Measurements from ENCODE around the gene ATP2A3. TPM values are rescaled to one million over a fixed set of nuclear protein-coding genes. Genes with fewer than 3 reads are reported as not detected.
"Not testable (repeated sequence)": the region's sequence is repeated elsewhere in the genome, so short reads cannot be mapped to it uniquely, and the experiment has no call there.

Gene ATP2A3
- total RNA-seq, 1 experiment from 2014 or later: 8.2 TPM

DNA sequence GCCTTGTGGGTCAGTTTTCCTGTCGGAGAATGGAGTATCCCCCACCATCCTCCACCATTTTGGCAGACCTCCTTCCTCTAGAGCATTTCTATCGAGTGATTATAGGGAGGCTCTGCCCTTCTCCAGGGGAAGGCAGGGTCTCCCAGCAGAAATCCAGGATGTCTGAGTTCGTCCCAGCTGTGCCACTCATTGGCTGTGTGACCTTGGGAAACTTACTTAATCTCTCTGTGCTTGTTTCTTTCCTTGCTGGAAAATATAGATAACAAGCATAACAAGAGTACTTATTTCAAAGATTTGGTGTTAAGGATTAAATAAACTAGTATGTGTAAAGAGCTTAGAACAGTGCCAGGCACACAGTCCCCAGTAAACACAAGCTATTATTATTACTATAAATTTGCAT lies 14.8 kb downstream of the ATP2A3 start:
- ChIA-PET CTCF (no interaction called here), POLR2A (no interaction called here)
- no TSS peak for BruUV-seq (replicated peaks)
- H3K27me3 Mint-ChIP-seq (ENCODE audit: insufficient read depth, unreplicated experiment): no peaks in the 10 kb centered on the region
- no peaks in the 10 kb centered on the region for H3K9me3 ChIP-seq
- no peaks in the 10 kb centered on the region for H3K36me3 ChIP-seq (ENCODE audit: control insufficient read depth, insufficient read depth, low read length)
- H3K9me3 Mint-ChIP-seq (ENCODE audit: unreplicated experiment): no peaks in the 10 kb centered on the region
- H3K27me3 ChIP-seq (replicated peaks; ENCODE audit: control insufficient read depth, insufficient read depth, low read length): no peaks in the 10 kb centered on the region
- H3K36me3 Mint-ChIP-seq (ENCODE audit: insufficient read depth, unreplicated experiment): no peaks in the 10 kb centered on the region
- TF ChIP-seq, protein P1, sequence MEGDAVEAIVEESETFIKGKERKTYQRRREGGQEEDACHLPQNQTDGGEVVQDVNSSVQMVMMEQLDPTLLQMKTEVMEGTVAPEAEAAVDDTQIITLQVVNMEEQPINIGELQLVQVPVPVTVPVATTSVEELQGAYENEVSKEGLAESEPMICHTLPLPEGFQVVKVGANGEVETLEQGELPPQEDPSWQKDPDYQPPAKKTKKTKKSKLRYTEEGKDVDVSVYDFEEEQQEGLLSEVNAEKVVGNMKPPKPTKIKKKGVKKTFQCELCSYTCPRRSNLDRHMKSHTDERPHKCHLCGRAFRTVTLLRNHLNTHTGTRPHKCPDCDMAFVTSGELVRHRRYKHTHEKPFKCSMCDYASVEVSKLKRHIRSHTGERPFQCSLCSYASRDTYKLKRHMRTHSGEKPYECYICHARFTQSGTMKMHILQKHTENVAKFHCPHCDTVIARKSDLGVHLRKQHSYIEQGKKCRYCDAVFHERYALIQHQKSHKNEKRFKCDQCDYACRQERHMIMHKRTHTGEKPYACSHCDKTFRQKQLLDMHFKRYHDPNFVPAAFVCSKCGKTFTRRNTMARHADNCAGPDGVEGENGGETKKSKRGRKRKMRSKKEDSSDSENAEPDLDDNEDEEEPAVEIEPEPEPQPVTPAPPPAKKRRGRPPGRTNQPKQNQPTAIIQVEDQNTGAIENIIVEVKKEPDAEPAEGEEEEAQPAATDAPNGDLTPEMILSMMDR (IDR thresholded peaks at IDR 0.05; ENCODE audit: insufficient read depth in 1 of 2, low read depth in 1 of 2, low read length in 1 of 2, severe bottlenecking in 1 of 2, unreplicated experiment in 1 of 2): no peak
- no peaks in the 10 kb centered on the region for H3K4me1 ChIP-seq
- H3K4me3 ChIP-seq (ENCODE audit: low read depth, low read length): no peak overlapping the region
- H3K27ac Mint-ChIP-seq (ENCODE audit: unreplicated experiment): no peak overlapping the region
- intact Hi-C loops (cut with micrococcal nuclease; ENCODE audit: unreplicated experiment): no loop called here
- no peak for DNase-seq
- H3K4me3 Mint-ChIP-seq (ENCODE audit: unreplicated experiment): no peak overlapping the region
- H3K4me1 Mint-ChIP-seq (ENCODE audit: low read depth, unreplicated experiment): no peaks in the 10 kb centered on the region

DNA sequence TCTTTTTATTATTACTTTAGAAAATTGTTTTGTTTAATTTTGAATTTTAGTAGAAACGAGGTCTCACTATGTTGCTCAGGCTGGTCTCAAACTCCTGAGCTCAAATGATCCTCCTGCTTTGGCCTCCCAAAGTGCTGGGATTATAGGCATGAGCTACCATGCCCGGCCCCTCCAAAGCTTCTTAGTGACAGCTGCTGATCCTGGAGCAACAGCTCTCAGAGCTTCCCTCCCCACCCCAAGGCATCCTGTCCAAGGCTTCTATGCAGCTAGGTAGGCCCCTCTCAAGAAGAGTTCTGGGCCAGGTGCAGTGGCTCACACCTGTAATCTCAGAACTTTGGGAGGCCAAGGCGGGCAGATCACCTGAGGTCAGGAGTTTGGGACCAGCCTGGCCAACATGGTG lies 15.7 kb downstream of the ATP2A3 start:
- H3K27ac Mint-ChIP-seq (ENCODE audit: unreplicated experiment); H3K4me1 ChIP-seq; H3K36me3 ChIP-seq (ENCODE audit: control insufficient read depth, insufficient read depth, low read length); H3K27me3 ChIP-seq (replicated peaks; ENCODE audit: control insufficient read depth, insufficient read depth, low read length); intact Hi-C loops (cut with micrococcal nuclease; ENCODE audit: unreplicated experiment); DNase-seq; H3K9me3 ChIP-seq; H3K9me3 Mint-ChIP-seq (ENCODE audit: unreplicated experiment); H3K4me1 Mint-ChIP-seq (ENCODE audit: low read depth, unreplicated experiment); H3K4me3 ChIP-seq (ENCODE audit: low read depth, low read length); H3K27me3 Mint-ChIP-seq (ENCODE audit: insufficient read depth, unreplicated experiment); H3K4me3 Mint-ChIP-seq (ENCODE audit: unreplicated experiment); H3K36me3 Mint-ChIP-seq (ENCODE audit: insufficient read depth, unreplicated experiment); BruUV-seq (replicated peaks); POLR2A ChIA-PET; CTCF ChIA-PET: not testable (repeated sequence)

DNA sequence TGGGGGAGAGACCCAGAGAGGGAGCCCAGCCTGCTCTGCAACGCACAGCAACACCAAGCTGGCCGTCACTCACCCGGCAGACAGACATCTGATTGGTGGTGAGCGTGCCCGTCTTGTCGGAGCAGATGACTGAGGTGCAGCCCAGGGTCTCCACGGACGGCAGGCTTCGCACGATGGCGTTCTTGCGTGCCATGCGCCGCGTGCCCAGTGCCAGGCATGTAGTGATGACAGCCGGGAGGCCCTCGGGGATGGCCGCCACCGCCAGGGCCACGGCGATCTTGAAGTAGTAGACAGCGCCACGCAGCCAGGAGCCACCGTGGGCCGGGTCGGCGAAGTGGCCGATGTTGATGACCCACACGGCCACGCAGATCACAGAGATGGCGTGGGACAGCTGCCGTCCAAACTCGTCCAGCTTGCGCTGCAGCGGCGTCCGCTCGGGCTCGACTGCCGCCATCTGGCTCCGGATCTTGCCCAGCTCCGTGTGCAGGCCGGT lies 16.9 kb downstream of the ATP2A3 start:
- TF ChIP-seq, protein P1 (IDR thresholded peaks at IDR 0.05; ENCODE audit: insufficient read depth in 1 of 2, low read depth in 1 of 2, low read length in 1 of 2, severe bottlenecking in 1 of 2, unreplicated experiment in 1 of 2): no peak

More for the DNA sequence above, 16.9 kb downstream of the ATP2A3 start:
- Histone ChIP-seq H3K4me1 (no peaks in the 10 kb centered on the region), H3K9me3 (no peaks in the 10 kb centered on the region), H3K4me3 (ENCODE audit: low read depth, low read length) (no peak overlapping the region), H3K27me3 (replicated peaks; ENCODE audit: control insufficient read depth, insufficient read depth, low read length) (no peaks in the 10 kb centered on the region), H3K36me3 (ENCODE audit: control insufficient read depth, insufficient read depth, low read length) (no peaks in the 10 kb centered on the region)
- ChIA-PET POLR2A (no interaction called here), CTCF (no interaction called here)
- no peak overlapping the region for H3K27ac Mint-ChIP-seq (ENCODE audit: unreplicated experiment)
- H3K4me1 Mint-ChIP-seq (ENCODE audit: low read depth, unreplicated experiment): no peaks in the 10 kb centered on the region
- H3K9me3 Mint-ChIP-seq (ENCODE audit: unreplicated experiment): no peaks in the 10 kb centered on the region
- BruUV-seq (replicated peaks): no TSS peak
- no peak overlapping the region for H3K4me3 Mint-ChIP-seq (ENCODE audit: unreplicated experiment)
- no peaks in the 10 kb centered on the region for H3K27me3 Mint-ChIP-seq (ENCODE audit: insufficient read depth, unreplicated experiment)
- no peaks in the 10 kb centered on the region for H3K36me3 Mint-ChIP-seq (ENCODE audit: insufficient read depth, unreplicated experiment)
- intact Hi-C loops (cut with micrococcal nuclease; ENCODE audit: unreplicated experiment): no loop called here
- DNase-seq: no peak

Measured in Caco-2 (cell line).